Keratinocyte (primary cell): ENCODE measurements around the gene BRSK2.

Experiments
- CTCF ChIP-seq, 3 experiments: IDR thresholded peaks in 1 of 3; conservative IDR thresholded peaks in 1 of 3; optimal IDR thresholded peaks in 1 of 3; 2 replicates in 2 of 3; 3 replicates in 1 of 3; pipeline versions ENCODE3 to v1.5.1; 2011; ENCODE audit warnings: low read length in 3 of 3, mild to moderate bottlenecking in 3 of 3, moderate library complexity in 2 of 3, control low read depth in 1 of 3, inconsistent platforms in 1 of 3; ENCODE audit not compliant: insufficient read depth in 2 of 3; ENCODE audit errors: extremely low read depth in 1 of 3
- EZH2 ChIP-seq: IDR thresholded peaks from one replicate; pipeline ENCODE4 v1.6.1; 2012; ENCODE audit warnings: inconsistent platforms, mild to moderate bottlenecking, low read length, moderate library complexity

- no peak for TF ChIP-seq EZH2
- TF ChIP-seq CTCF (optimal IDR thresholded peaks at IDR 0.05 in 1 of 3, IDR thresholded peaks at IDR 0.05 in 1 of 3, conservative IDR thresholded peaks at IDR 0.05 in 1 of 3; ENCODE audit: extremely low read depth in 1 of 3, insufficient read depth in 2 of 3, low read length in 3 of 3): no peak
Observed at GRCh38 chr11:1341928-1342524, 47.7 kb upstream of the BRSK2 start.
